Lower lobe of right lung (tissue), 2 donors: ENCODE results near the gene HSF4. TPM values are rescaled to one million over a fixed set of nuclear protein-coding genes. Genes with fewer than 3 reads are reported as not detected.

Source experiments
- ATAC-seq, 2 donors: fragments of 200-7000 bp; cut with Tn5 transposase; one replicate each; pipeline ENCODE4 v1.9.1; 2020 to 2022; ENCODE audit warnings: mild to moderate bottlenecking in 2 of 2, moderate library complexity in 2 of 2
- DNase-seq: peaks from one replicate; pipeline ENCODE4 v3.0.0-alpha.2; 2020
- H3K27ac ChIP-seq: fragments of 200-600 bp; one replicate; pipeline ENCODE4 v1.8.0; 2022
- H3K27me3 ChIP-seq: fragments of 200-600 bp; one replicate; pipeline ENCODE4 v1.8.0; 2022; ENCODE audit warnings: low read depth
- H3K36me3 ChIP-seq: fragments of 200-600 bp; one replicate; pipeline ENCODE4 v1.8.0; 2022; ENCODE audit warnings: mild to moderate bottlenecking
- H3K4me1 ChIP-seq: fragments of 200-600 bp; one replicate; pipeline ENCODE4 v1.8.0; 2022
- H3K4me3 ChIP-seq: fragments of 200-600 bp; one replicate; pipeline ENCODE4 v1.8.0; 2022; ENCODE audit warnings: mild to moderate bottlenecking
- H3K9me3 ChIP-seq: fragments of 200-600 bp; one replicate; pipeline ENCODE4 v1.8.0; 2022
- intact Hi-C: fragments of 100-400 bp; cut with DNase I; formaldehyde crosslinking; loops from one replicate; pipeline ENCODE4 v1.11.0; 2022
- total RNA-seq: library from RNA; stranded (reverse); fragmentation: NEBNext Ultra II Directional; extraction: Animal tissue kit (Norgen Biotek cat#: 25700); gene quantifications from one replicate; pipeline ENCODE4 v1.2.1, GENCODE V29; 2021
- TF ChIP-seq, protein P1 (sequence below): fragments of 200-600 bp; IDR thresholded peaks from one replicate; pipeline ENCODE4 v1.8.0; 2022; ENCODE audit warnings: antibody characterized with exemption, mild to moderate bottlenecking
- donor health status: DM: no; HTN: yes; CAD: no; lungs with severe emphysema.

HSF4 gene
- total RNA-seq, 1 donor from 2014 or later: 76.3 TPM

DNA sequence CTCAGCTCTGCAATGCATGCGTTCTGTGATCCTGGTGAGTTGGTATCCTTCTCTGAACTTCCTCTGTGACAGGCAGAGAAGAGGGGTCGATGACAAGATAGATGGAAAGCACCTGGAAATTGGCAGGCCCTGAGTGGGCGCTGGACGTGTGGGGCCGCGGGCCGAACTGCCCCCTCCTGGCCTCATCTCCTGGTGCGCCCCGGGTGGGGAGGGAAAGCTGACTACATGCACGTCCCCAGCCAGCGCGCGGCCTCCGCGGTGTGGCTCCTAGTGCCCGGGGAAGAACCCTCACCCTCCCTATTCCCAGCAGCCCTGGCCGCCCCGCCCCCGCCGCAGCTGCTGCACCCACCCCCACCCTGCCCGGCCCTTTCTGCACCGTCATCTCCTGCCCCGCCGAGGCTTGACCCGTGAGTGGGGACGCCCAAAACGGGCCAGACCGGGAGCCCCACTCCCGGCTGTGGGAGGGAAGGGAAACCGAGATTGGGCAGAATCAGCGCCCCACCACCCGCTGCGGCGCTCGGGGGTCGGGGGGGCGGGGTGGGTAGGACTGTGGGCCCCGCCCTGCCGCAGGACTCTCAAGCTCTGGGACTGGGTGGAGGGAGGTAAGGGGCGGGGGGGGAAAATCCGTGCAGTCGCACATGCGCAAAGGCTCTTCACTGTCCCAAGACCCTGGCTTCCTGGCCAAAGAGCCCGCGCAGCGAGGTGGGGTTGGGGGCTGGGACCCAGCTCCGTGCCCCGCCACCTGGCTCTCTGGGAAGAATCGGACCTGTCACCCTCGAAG is 5.8 kb downstream of the HSF4 start, which contains the start of gene NOL3:
TSS of gene NOL3 (plus strand) at position 371 of the 781 bp plus-strand sequence.
- intact Hi-C loops: no loop called here
- H3K27ac ChIP-seq: peak within 1 kb of the TSS; percentile 91
- peaks cover 13% of the 10 kb centered on the region for H3K36me3 ChIP-seq
- TF ChIP-seq, protein P1, sequence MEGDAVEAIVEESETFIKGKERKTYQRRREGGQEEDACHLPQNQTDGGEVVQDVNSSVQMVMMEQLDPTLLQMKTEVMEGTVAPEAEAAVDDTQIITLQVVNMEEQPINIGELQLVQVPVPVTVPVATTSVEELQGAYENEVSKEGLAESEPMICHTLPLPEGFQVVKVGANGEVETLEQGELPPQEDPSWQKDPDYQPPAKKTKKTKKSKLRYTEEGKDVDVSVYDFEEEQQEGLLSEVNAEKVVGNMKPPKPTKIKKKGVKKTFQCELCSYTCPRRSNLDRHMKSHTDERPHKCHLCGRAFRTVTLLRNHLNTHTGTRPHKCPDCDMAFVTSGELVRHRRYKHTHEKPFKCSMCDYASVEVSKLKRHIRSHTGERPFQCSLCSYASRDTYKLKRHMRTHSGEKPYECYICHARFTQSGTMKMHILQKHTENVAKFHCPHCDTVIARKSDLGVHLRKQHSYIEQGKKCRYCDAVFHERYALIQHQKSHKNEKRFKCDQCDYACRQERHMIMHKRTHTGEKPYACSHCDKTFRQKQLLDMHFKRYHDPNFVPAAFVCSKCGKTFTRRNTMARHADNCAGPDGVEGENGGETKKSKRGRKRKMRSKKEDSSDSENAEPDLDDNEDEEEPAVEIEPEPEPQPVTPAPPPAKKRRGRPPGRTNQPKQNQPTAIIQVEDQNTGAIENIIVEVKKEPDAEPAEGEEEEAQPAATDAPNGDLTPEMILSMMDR: no peak
- peaks cover 12% of the 10 kb centered on the region for H3K27me3 ChIP-seq
- peaks cover 65% of the 10 kb centered on the region for H3K4me1 ChIP-seq
- peak within 1 kb of the TSS; percentile 62 for H3K4me3 ChIP-seq
- ATAC-seq (peak; percentile 79 to 81), DNase-seq (peak; percentile 88)
- no peaks in the 10 kb centered on the region for H3K9me3 ChIP-seq

DNA sequence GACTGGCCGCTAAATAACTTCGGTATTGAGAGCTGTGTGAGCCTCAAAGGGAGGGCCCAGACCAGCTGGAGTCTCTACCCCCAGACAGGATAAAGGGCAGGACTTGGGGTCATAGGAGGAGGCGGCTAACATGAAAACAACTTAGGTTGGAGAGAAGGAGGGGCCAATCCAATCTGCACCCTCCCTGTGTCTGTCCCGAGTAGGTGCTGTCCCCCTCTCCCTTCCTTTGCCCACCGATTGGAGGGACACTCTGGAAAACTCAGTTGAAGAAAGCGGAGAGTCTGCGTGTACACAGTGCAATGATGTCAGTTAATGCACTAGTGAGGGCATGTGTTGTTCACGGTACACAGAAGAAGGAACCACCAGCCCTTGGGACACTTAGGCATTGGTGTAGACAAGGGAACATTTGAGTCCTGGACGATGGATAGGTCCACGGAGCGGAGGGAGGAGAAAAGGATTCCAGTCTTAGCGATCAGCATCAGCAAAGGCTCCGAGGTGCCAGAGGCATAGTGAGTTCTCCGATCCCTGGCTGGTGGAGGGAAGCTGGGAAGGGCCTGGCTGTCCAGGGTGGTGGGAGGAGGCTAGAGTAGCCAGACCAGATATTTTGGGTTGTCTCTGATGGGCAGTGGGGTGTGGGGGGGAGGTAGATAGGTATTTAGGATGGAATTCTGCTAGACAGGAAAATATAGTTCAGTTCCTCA is 6.6 kb downstream of the HSF4 start:
- Histone ChIP-seq H3K9me3 (no peaks in the 10 kb centered on the region), H3K27me3 (peaks cover 4% of the 10 kb centered on the region), H3K4me1 (peaks cover 60% of the 10 kb centered on the region), H3K27ac (peak overlapping the region; percentile 91), H3K4me3 (peak overlapping the region; percentile 62), H3K36me3 (peaks cover 14% of the 10 kb centered on the region)
- intact Hi-C loops: no loop called here
- TF ChIP-seq, protein P1: no peak
- ATAC-seq (peak; percentile 3 to 5), DNase-seq (no peak)

DNA sequence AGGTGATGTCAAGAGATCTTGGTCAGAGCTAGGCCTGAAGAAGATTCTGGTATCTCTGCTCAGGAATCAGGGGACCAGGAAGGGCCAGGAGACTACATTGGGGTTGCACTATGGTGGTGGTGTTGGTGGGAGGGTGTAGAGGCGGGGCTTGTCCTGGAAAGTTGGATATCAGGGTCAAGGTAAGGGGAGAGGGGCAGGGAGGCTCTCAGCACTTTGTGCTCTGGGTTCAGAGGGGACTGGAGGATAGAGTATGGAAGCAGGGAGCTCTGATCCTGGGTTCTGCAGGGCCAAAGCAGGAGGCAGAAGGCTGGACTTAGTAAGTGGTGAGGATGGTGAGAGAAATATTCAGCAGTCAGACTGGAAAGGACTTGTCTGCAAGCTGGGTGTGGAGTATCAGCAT is 8.8 kb downstream of the HSF4 start:
- Histone ChIP-seq H3K4me1 (peaks cover 82% of the 10 kb centered on the region), H3K27me3 (no peaks in the 10 kb centered on the region), H3K27ac (peak overlapping the region; percentile 87), H3K4me3 (peak overlapping the region; percentile 59), H3K36me3 (peaks cover 7% of the 10 kb centered on the region), H3K9me3 (no peaks in the 10 kb centered on the region)
- DNase-seq (no peak), ATAC-seq (no peak)
- TF ChIP-seq, protein P1: no peak
- intact Hi-C loops: no loop called here

DNA sequence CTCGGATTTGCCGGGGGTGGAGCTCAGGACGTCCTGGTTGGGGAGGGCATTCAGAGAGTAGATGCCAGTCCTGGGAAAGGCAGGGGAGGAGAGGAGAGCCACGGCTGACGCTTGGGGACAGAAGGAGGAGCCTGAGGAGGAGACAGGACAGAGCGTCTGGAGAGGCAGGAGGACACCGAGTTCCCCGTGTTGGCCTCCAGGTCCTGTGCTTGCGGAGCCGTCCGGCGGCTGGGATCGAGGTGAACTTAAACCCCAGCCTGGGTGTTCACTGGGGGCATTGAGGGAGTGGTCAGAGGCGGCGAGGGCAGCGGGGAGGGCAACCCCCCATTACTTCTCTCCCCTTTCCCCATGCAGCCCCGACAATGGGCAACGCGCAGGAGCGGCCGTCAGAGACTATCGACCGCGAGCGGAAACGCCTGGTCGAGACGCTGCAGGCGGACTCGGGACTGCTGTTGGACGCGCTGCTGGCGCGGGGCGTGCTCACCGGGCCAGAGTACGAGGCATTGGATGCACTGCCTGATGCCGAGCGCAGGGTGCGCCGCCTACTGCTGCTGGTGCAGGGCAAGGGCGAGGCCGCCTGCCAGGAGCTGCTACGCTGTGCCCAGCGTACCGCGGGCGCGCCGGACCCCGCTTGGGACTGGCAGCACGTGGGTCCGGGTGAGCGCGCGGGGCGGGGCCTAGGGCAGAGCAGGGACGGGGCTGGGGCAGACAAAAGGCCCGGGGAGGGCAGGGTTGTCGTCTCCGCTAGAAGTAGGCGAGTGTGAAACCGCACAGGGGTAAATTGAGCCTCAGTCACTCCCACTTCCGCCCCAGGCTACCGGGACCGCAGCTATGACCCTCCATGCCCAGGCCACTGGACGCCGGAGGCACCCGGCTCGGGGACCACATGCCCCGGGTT is 9.5 kb downstream of the HSF4 start:
- intact Hi-C loops: no loop called here
- ATAC-seq (peak; percentile 79 to 83), DNase-seq (peak; percentile 93)
- H3K27me3 ChIP-seq: no peaks in the 10 kb centered on the region
- H3K4me1 ChIP-seq: peaks cover 86% of the 10 kb centered on the region
- H3K36me3 ChIP-seq: peaks cover 7% of the 10 kb centered on the region
- peak overlapping the region; percentile 87 for H3K27ac ChIP-seq
- TF ChIP-seq, protein P1: peak; percentile 44
- no peaks in the 10 kb centered on the region for H3K9me3 ChIP-seq
- H3K4me3 ChIP-seq: peak overlapping the region; percentile 59

DNA sequence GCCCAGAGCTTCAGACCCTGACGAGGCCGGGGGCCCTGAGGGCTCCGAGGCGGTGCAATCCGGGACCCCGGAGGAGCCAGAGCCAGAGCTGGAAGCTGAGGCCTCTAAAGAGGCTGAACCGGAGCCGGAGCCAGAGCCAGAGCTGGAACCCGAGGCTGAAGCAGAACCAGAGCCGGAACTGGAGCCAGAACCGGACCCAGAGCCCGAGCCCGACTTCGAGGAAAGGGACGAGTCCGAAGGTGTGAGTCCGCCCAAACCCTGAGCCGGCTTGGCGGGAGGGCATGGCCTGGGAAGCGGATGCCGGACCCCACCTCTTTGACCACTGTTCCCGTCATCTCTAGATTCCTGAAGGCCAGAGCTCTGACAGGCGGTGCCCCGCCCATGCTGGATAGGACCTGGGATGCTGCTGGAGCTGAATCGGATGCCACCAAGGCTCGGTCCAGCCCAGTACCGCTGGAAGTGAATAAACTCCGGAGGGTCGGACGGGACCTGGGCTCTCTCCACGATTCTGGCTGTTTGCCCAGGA is 10.2 kb downstream of the HSF4 start:
- H3K27ac ChIP-seq: peak overlapping the region; percentile 87
- H3K4me1 ChIP-seq: peaks cover 81% of the 10 kb centered on the region
- no peaks in the 10 kb centered on the region for H3K9me3 ChIP-seq
- peak overlapping the region; percentile 59 for H3K4me3 ChIP-seq
- no peaks in the 10 kb centered on the region for H3K27me3 ChIP-seq
- H3K36me3 ChIP-seq: peaks cover 7% of the 10 kb centered on the region
- DNase-seq: no peak
- no peak for ATAC-seq
- TF ChIP-seq, protein P1: no peak
- intact Hi-C loops: no loop called here
